HEK293T (cell line): ENCODE data around the gene CST4.

ENCODE experiments used
- BHLHE40 ChIP-seq: fragments of 450-650 bp; IDR thresholded peaks from 2 replicates; pipeline ENCODE4 v1.6.1; 2016; ENCODE audit warnings: mild to moderate bottlenecking, moderate library complexity, borderline replicate concordance
- ELF4 ChIP-seq: fragments of 450-650 bp; IDR thresholded peaks from 2 replicates; pipeline ENCODE4 v1.6.1; 2017; ENCODE audit warnings: antibody characterized with exemption
- NFRKB ChIP-seq: fragments of 450-650 bp; IDR thresholded peaks from 2 replicates; pipeline ENCODE4 v1.6.1; 2016; ENCODE audit warnings: mild to moderate bottlenecking, moderate library complexity
- SP1 ChIP-seq: fragments of 450-650 bp; IDR thresholded peaks from 2 replicates; pipeline ENCODE4 v1.6.1; 2017
- TARDBP ChIP-seq: fragments of 450-650 bp; IDR thresholded peaks from 2 replicates; pipeline ENCODE4 v1.6.1; 2016

GRCh38 chr20:23664954-23665353 lies 23.9 kb downstream of the CST4 start:
- TF ChIP-seq NFRKB: no peak
- no peak for TF ChIP-seq TARDBP
- no peak for TF ChIP-seq SP1
- TF ChIP-seq ELF4: no peak
- no peak for TF ChIP-seq BHLHE40
